GM12872 (cell line): Measurements from ENCODE around the gene KNCN.

ENCODE experiments used
- TF ChIP-seq, protein P1 (sequence below): IDR thresholded peaks from 3 replicates; pipeline ENCODE4 v1.5.1; 2011; ENCODE audit warnings: low read depth, mild to moderate bottlenecking, low read length, moderate library complexity; ENCODE audit not compliant: insufficient read depth

KNCN gene

DNA sequence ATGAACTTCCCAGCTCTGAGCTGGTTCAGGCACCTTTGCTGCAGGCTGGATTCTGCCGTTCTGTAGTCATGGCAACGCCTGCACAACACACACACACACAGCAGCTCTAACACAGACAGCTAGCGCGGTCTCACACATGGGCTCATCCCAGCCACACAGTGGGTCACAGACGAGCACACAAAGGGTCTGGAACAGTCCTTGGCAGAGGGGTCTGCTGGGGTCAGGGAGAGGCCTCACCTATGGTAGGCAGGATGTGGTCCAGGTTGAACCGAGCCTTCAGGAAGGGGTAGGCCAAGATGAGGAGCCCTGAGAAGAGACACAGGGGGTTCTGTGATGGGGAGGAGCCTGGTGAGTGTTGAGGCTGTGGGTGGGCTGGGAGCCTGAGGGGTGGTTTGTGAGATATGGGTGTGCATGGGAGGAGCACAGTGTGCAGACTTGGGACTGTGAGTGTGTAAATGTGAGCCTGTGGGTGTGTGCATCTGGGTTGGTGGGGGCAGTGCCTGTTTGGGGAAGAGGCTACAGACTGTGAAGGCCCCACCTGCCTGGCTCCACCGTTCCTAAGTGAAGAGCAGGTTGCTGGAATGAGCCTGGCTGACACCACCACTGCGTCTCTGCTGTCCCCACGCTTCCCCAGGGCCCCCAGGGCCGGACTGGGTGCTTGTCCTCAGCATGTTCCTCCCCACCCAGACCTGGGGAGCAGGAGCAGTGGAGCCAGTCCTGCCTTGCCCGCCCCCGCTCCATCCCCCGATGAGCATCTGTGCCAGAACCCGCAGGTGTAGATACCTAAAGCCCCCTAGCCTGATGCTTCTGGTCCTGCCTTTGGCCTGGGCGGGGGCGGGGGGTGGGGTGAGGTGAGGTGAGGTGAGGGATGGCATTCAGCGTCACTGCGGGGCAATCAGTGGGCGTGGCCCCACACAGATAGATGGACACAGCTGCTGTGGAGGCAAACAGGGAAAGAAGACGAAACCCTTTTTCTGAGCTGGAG, 1.5 kb downstream of the KNCN start:
- TF ChIP-seq, protein P1, sequence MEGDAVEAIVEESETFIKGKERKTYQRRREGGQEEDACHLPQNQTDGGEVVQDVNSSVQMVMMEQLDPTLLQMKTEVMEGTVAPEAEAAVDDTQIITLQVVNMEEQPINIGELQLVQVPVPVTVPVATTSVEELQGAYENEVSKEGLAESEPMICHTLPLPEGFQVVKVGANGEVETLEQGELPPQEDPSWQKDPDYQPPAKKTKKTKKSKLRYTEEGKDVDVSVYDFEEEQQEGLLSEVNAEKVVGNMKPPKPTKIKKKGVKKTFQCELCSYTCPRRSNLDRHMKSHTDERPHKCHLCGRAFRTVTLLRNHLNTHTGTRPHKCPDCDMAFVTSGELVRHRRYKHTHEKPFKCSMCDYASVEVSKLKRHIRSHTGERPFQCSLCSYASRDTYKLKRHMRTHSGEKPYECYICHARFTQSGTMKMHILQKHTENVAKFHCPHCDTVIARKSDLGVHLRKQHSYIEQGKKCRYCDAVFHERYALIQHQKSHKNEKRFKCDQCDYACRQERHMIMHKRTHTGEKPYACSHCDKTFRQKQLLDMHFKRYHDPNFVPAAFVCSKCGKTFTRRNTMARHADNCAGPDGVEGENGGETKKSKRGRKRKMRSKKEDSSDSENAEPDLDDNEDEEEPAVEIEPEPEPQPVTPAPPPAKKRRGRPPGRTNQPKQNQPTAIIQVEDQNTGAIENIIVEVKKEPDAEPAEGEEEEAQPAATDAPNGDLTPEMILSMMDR = no peak

DNA sequence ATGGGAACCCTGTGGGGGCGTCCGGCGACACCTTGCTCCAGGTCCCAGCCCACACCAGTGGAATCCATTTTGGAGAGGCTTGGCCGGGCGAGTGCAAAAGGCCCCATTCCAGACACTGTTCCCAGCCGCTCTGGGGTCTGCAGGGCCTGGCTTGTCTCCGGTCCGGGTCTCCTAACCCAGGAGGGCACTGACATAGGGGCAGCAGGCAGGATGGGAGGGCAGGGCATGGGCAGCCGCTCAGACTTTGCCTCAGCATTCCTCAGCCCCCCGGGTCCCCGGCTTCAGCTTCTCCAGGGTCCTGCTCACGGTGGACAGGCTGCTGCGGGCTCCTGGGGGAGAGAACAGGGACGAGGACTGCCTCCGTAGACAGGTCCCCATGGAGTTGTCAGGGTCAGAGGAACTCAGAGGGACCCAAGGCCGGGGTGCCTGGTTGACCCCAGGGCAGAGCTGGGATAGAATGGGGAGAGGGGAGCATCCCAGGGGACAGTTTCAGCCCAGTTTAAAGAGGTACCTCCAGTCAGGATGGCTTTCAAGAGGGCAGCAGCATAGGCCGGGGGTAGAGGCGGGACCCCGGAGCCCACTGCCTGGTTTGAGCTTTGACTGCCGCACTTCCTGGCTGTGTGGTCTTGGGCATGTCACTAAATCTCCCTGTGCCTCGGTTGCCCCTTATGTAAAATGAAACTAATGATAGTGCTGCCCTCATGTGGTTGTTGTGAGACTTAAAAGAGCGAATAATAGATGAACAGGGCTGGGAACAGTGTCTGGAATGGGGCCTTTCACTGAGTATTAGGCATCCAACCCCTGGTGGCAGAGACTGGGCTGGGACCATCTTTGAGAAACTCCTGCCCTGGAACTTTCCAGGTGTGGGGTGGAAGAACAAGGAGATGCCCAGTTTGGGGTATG, 3.7 kb downstream of the KNCN start:
- TF ChIP-seq, protein P1 = peak; percentile 50; the same call in 1 of the 3 replicates

DNA sequence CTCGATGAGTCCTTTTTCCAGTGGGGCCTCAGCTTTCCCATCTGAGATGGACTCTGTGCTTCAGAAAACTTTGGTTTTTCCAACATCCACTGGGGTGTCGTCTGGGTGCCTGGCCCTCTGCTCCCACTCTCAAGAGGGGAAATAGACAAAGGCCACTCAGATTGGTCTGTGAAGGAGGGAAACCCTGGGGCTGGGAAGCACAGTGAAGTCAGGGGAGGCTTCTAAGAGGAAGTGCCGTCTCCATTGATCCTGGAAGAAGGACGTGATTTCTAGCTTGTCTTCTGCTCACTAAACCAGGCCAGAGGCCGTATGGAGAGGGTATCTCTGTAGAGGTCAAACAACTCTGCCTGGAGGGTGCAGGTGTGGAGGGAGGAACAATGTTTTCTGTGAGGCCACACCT, 5.2 kb downstream of the KNCN start:
- TF ChIP-seq, protein P1 = no peak

DNA sequence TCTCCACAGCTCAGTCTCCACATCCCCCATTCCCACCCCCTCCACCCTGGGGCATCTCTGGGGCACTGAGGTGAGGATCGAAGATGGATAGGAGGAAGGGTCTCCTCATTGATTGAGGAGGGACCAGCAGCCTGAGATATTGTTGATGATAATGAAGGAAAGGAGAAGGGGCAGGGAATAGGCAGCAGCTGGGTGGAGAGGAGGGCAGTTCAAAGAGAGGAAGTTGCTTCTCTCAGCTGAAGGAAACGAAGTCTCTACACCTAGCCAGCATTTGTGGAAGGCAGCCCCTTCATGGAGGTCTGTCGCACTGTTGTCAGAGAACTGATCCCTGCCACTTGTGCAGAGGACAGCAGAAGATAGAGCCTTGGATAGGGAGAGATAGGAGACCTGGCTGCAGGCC, 5.7 kb downstream of the KNCN start:
- TF ChIP-seq, protein P1 = no peak

DNA sequence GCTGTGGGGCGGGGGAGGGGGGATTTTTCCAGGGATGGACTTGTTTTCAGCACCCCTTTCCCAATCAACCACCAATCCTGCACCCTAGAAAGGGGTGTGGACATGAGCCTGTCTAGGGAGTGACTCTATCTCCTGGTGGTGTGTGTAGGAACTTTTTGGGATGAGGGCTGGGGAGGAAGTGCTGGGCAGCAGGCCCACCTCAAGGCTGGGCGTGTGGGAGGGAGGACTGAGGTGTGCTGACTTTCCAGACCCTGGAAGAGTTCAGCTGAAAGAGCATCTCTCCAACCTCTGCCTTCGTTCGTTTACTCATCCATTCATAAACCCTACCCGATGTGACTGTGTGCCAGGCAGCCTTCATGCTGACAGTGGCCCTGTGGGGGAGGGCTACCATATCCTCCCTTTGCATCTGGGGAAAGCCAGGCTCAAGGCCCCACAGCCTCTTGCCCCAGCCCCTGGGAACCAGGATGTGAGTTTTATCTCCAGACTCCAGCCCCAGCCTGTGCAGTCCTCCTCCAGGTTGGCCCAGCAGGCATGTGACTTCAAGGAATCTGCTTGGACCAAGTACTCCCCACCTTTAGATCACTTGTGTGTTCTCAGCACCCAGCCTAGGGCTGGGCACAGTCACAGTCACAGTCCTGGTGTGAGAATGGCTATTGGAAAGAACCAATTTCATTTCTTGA, 6.7 kb downstream of the KNCN start:
- TF ChIP-seq, protein P1 = no peak

DNA sequence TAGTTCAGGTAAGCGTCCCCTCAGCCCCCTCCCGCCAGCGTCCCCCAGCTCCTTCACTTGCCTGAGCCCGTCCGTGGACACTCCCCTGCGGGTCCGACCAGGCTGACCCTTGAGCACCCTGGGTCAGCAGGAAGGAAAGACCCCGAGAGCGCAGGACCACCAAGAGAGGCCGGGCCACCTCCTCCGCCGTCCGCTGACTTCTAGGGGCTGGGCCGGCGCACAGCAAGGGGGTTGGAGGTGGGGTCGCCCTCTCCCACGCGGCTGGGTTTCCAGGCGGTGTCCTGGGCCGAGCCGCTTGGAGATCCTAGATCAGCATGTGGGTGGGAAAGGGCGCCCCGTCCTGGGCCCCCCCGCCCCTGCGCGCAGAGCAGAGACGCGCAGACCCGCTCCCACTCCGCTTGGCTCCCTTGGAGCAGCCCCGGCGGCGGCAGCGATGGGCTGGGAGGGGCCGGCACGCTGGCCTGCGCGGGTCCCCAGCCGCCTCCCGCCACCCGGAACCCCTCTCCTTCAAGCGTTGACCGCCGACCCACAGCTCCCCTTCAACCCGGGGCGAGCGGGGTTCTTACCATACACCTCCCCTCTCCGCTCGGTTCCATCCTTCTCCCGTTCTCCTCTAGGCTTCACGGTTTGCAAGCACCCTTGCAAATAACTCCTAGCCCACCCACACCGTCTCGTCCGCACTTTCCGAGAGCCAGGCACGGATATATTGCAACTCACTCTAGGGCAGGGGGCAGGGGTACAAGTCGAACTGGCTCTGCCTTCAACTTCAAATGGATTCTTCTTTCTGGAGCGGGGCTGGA, 7.5 kb downstream of the KNCN start:
- TF ChIP-seq, protein P1 = no peak
